ENCODE data around the gene PKN2.

The PKN2 gene

DNA sequence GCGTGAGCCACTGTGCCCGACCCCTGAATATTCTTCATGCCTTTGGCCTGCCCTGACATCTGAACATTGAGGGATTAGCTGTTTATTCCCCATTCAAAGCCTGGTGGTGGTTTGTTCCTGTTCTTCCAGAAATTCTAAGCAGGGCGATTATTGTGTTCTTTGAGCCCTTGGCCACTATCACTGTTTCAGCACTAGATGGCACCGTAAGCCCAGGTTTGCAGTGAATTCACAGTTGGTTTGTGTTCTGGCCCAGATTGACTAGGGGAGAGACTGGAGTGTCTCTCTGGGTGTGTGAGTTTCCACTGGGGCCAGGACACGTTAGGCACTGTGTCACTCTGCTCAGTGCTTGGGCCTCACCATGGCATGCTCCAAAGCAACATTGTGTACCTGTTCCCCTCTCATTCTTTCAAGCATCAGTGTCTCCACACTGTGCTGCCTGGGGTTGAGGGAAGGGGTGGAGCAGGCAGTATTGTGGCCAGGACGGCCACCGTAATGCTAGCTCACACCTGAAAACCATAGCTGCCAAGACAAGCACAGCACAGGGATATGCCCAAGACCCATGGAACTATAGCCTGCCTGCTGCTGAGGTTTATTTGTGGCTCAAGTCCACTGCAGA is 52.7 kb downstream of the PKN2 start:
- no peak for DNase-seq

DNA sequence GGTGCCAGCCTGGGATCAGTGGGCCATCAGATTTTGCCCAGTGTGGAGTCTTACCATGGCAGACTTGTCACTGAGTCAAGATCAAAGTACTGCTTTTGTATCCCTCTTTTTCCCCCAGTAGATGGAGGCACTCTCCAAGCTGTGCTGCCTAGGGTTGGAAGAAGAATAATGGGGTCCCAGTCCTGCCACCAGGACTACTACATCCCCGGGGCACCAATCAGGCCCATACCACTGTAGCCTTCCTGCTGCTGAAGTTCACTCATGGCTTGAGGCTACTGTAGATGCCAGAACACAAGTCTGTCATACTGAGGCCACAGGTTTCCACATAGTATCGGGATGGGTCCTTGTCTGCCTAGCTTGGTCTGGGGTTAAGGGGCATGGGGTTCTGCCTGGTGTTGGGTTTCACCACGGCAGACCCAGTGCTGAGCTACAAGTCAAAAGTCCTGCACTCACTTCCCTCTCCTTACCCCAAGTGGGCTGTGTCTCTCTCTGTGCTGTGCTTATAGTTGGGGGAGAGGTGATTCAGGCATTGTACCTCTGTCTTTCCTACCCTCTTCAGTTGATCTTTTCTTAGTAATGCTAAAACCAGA is 53.4 kb downstream of the PKN2 start:
- no peak for DNase-seq

- no peak for DNase-seq
Measured at GRCh38 chr1:88740784-88741183, 56.7 kb downstream of the PKN2 start.

DNA sequence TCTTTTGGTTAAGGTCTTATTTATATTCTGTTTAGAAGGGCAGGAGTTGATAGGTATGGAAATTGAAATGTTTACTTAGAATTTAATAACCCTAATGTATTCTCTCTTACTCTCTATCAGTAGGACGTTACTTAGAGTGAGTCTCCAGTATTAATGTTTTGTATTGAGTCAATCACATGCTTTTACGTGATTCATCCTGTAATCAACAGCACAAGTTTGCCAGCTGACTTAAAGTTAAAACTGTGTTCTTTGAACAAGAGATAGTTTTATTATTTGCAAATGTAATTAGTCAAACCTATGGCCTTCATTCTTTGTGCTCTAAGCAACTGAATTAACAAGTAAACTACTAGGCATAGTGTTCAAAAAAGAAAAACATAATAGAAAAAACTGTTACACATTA is 57.3 kb downstream of the PKN2 start:
- no peak for DNase-seq

DNA sequence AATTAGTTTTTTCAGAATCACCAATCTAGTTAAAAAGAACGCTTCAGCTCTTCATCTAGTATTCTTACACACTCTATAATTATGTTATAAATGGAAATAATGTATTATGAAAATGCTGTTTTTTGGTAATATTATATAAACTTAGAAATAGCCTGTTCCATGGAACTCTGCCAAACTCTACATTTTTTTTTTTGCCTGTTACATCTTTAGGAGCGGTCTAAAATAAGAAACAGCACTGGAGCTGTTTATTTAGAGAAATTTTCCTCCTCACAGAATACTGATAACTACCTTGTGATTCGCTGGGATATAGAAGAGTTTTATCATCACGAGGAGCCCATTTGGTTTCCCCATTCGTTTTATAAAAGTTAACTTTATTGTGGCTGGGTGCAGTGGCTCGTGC is 58.5 kb downstream of the PKN2 start:
- DNase-seq: no peak

DNA sequence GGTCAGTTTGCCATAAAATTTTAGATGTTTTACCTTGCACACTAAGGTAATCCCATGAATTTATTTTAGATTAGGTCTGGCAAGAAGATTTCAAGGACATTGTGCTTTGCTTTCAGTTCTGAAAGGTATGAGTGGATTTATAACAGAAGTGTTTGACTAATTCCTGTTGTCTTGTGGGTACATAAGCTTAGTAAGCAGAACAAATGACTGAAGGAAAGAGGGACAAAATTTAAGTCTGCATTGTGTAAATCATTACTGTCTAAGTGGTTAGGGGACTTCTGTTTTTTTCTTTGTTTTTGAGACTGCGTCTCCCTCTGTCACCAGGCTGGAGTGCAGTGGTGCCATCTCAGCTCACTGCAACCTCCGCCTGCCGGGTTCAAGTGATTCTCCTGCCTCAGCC is 60.1 kb downstream of the PKN2 start:
- DNase-seq: no peak

- no peak for DNase-seq
Measured at GRCh38 chr1:88746916-88747315, 62.8 kb downstream of the PKN2 start.

DNA sequence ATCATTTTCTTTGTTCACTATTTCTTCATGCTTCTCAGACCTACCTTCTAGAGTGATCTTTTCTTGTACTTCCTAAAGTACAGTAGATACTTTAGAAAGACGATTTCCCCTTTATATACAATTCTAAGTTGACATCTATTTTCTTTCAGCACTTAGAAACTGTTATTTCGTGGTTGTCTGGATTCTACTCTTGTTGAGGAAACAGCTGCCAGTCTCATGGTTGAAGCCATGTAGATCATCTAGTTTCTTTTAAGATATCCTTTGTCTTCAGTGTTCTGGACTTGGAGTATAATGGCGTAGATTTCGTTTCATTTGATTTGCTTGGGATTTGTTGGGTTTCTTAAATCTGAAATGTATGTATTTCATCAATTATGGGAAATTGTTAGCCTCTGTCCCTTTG is 67.6 kb downstream of the PKN2 start:
- DNase-seq: no peak

GRCh38 chr1:88753506-88753905 is 69.4 kb downstream of the PKN2 start:
- DNase-seq: no peak

- DNase-seq: no peak
Measured at GRCh38 chr1:88763649-88764406, 79.8 kb downstream of the PKN2 start.

- DNase-seq: no peak
Measured at GRCh38 chr1:88768187-88768586, 84.1 kb downstream of the PKN2 start.

DNA sequence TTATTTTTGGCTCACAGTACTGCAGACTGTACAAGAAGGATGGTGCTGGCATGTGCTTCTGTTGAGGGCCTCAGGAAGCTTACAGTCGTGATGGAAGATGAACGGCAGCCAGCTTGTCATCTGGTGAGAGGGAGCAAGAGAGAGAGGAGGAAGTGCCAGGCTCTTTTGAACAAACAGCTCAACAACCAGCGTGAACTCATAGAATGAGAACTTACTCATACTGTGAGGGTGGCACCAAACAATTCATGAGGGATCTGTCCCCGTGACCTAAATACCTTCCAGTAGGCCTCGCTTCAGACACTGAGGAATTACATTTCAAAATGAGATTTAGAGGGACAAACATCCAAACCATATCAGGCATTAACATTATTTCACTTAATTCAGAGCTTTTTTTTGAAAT is 84.7 kb downstream of the PKN2 start:
- no peak for DNase-seq

GRCh38 chr1:88773540-88774150 is 89.6 kb downstream of the PKN2 start:
- no peak for DNase-seq

- no peak for DNase-seq
Measured at GRCh38 chr1:88774151-88774556, 90.1 kb downstream of the PKN2 start.

- DNase-seq: no peak
Measured at GRCh38 chr1:88777604-88778149, 93.6 kb downstream of the PKN2 start.

DNA sequence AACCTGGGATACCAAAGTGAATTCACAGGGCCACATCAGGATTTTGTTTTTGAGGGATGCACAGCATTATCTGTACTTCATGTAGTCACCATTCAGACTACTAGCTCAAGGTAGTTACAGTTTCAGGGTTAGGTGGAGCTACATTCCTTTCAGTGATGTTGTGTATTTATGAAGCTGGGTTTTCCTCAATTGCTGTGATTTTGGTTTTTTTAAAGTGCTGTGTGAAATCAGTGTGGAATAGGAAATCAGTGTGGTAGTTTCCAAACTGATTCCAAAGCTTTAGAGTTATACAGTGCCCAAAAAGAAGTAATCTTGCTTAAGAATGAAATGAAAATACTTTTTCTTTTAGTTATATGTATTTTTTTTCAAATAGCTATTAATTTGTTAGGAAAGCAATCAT is 95.8 kb downstream of the PKN2 start:
- no peak for DNase-seq

DNA sequence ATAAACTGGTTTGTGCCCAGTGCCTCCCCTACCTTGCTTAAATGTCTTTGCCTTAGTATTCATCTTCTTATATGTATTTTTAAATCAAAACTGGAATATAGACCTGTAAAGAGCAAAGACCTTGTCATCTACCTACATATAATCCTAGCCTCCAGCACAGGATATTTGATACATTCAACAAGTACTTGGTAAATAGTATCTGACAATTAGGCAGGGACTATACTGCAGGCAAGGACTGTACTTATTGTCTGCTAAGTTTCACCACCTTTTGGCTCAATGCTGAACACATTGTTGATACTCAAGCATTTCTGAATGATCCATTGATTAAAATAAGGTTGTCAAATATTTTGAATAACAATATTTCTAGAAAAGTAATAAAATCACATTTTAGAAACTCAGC is 96.4 kb downstream of the PKN2 start:
- peak; percentile 16 for DNase-seq

- DNase-seq: no peak
Measured at GRCh38 chr1:88783145-88783544, 99.1 kb downstream of the PKN2 start.

DNA sequence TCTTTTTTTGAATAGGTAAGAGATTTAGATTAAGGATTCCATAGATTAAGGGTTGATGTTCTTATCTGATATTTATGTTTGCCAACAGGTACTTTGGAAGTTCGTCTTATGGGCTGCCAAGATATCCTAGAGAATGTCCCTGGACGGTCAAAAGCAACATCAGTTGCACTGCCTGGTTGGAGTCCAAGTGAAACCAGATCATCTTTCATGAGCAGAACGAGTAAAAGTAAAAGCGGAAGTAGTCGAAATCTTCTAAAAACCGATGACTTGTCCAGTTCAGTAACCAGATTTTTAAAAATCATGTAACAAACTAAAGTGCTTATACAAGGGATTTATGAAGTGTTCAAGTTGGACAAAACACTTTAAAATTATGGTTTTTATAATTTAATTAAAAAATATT is 100.5 kb downstream of the PKN2 start:
- no peak for DNase-seq

DNA sequence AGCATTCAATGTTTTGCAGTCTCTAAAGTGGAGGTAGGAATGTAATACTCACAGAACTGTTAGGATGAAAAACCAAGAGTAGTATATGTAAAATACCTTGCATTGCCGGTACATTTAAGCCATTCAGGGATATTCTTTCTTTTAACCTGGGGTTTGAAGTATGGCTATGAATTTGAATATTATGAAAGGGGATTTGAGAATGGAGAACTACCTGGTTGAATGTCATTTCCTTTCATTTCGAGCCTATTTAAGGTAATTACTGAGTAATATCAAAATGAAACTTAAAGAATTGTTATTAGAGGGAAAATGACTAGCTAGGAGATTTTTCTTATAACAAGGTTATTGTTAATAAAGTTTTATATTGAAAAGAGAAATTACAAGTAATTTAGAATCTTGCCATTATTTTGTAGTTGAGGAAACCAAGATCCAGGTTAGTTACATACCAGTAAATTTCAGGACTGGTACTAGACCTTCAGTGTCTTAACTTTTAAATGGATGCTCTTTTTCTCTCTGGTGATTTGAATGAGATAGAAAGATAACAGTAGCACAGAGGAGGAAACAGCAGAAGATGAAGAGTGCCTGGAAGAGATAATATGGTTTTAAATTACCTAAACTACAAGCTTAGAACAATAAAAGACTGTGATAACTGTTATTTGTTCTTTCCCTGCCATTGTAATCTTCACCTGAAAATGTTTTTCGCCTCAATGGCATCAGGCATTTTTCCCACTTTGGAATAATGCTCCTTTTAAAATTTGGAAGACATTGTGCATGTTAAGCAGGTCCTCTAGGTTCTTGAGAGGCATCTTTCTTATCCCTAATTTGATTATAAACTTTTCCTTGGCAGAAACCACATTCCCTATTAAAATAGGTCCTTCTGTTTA is 103.2 kb downstream of the PKN2 start:
- DNase-seq: no peak

- no peak for DNase-seq
Measured at GRCh38 chr1:88791192-88791591, 107.1 kb downstream of the PKN2 start.

DNA sequence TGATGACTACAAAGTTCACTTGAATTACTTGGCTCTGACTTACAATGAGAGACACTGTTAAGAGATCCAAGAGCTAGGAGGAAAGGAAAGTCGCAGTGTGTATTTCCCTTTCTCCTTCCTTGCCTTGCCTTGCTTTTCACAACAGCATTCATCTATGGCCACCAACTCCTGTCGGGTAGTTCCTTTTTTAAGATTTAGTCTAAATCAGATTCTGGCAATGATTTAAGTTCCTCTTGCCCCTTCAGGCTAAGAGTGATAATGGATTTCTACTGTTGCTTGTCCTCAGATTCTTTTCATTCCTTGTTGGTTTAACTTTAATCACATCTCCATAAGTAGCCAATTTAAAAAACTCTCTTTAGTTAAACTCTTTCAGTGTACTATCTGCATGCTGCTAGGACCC is 115.4 kb downstream of the PKN2 start:
- no peak for DNase-seq

Data from NCI-H345 (cell line).